Heart left ventricle (tissue), 13 donors: ENCODE results near the gene WFDC1.

Source experiments
- POLR2A ChIP-seq, 2 donors: fragments of 450-650 bp; IDR thresholded peaks; one replicate each; pipeline ENCODE4 v1.6.1; 2017; ENCODE audit warnings: antibody characterized with exemption in 2 of 2, mild to moderate bottlenecking in 2 of 2, moderate library complexity in 2 of 2
- TF ChIP-seq, protein P1 (sequence below), 12 donors: fragments of 200-600 bp; sonication (generic) in 4 of 12; IDR thresholded peaks; one replicate each; pipeline versions ENCODE4 v1.5.0 to v1.8.0; 2018 to 2022; ENCODE audit warnings: antibody characterized with exemption in 12 of 12, mild to moderate bottlenecking in 5 of 12
- donor health status: ischemic (EF 13 %, LVEDD 7.1; RV severe dilation, severe dysfunction).
- donor health status: DM: no; HTN: yes; CAD: no.
- donor health status: DM: no; HTN: no; CAD: no.
- donor health status: ischemic (EF 25% LVEDD 6.9; RV normal size, moderate dysfunction).
- donor health status: ischemic (EF 25% LVEDD 5.7; RV mildly dilated, moderate dysfunction).
- donor health status: ischemic (EF 35%, LVEDD 5.7; RV mildly dilated, moderate dysfunction).
- donor health status: nonischemic (EF 11% LVEDD 7.7; RV severe dilation, severe dysfunction).
- donor health status: DM: yes; HTN: yes; CAD: no.
- donor health status: PGD.
- donor health status: ischemic (EF 29% LVEDD 5.4; RV normal size, mild dysfunction).
- donor health status: nonischemic (EF 23%, LVEDD 6.1; RV moderate dilation, normal function).

DNA sequence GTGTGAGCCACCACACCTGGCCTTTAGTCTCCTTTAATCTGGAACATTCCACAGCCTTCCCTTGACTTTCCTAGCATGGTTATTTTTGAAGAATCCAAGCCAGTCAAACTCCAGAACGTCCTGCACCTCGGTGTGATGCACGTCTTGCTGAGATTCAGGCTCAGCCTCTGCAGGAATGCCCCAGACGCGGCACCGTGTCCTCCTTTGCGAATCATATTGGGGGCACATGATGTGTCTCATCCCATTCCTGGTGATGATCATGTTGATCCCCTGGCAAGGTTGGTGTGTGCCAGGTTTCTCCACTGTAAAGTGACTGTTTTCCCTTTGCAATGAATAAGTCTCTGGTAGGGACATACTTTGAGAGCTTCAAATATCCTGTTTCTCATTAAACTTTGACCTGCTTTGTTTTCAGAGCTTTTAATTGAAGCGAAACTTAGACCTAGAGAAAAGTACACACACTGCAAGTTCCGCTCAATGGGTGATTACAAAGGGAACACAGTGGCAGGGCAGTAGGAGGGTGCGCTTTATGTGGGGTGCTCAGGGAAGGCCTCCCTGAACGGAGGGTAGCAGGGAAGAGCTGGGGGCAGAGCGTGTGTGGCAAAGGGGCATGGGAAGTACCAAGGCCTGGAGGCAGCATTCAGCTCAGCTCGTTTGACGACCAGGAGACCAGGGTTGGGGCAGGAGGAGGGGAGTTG is 64.1 kb downstream of the WFDC1 start:
- TF ChIP-seq, protein P1, sequence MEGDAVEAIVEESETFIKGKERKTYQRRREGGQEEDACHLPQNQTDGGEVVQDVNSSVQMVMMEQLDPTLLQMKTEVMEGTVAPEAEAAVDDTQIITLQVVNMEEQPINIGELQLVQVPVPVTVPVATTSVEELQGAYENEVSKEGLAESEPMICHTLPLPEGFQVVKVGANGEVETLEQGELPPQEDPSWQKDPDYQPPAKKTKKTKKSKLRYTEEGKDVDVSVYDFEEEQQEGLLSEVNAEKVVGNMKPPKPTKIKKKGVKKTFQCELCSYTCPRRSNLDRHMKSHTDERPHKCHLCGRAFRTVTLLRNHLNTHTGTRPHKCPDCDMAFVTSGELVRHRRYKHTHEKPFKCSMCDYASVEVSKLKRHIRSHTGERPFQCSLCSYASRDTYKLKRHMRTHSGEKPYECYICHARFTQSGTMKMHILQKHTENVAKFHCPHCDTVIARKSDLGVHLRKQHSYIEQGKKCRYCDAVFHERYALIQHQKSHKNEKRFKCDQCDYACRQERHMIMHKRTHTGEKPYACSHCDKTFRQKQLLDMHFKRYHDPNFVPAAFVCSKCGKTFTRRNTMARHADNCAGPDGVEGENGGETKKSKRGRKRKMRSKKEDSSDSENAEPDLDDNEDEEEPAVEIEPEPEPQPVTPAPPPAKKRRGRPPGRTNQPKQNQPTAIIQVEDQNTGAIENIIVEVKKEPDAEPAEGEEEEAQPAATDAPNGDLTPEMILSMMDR (IDR thresholded peaks at IDR 0.05) = no peak
- TF ChIP-seq POLR2A (IDR thresholded peaks at IDR 0.05) = no peak
